Measurements from ENCODE around the gene L3MBTL4. TPM values are rescaled to one million over a fixed set of nuclear protein-coding genes. Genes with fewer than 3 reads are reported as not detected.
"Not testable (repeated sequence)": the region's sequence is repeated elsewhere in the genome, so short reads cannot be mapped to it uniquely, and the experiment has no call there.

Gene L3MBTL4
- total and polyA plus RNA-seq, 10 of the 15 experiments (the other 5 are each of a cell fraction or from before 2014, with no cell fraction given), result 1.3 to 8.7 (median 3.8) TPM

DNA sequence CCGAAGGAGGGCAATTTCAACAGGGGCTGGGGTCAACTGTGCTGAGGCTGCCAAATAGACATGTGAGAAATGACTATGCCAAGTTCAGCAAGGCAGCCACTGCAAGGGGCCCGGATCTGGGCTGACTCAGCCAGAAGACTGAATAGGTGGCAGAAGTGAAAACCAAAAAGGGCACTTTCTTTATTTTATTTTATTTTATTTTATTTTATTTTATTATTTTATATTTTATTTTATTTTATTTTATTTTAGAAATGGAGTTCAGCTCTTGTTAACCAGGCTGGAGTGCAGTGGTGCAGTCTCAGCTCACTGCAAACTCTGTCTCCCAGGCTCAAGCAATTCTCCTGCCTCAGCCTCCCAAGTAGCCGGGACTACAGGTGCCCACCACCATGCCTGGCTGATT, 228.9 kb downstream of the L3MBTL4 start:
- POLR2A ChIA-PET, result not testable (repeated sequence)

DNA sequence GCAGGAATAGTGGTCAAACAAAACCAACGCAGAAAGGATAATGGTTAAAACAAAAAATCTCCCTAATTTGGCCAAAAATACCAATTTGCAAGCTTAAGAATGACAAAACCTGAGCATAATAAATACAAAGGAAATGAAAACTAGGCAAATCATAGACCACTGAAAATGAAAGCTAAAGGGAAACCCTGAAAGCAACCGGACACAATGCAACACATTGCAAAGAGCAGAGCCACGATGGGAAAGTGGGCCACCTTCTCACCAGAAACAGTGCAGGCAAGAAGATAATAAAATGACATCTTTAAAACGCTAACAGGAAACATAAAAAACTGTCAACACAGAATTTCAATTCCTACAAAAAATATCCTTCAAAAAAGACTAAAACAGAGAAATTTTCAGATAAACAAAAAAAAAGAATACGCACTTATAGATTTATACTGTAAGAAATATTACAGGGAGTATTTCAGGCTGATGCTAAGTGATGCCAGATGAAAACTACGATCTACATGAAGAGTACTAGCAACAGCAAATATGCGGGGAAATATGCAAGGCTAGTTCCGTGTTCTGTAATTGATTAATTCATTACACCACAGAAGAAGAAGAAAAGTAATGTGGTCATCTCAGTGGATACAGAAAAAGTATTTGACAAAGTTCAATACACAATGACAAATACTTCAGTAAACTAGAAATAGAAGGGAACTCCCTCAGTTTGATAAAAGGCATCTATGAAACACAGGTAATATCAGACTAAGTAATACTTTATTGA, 239.5 kb downstream of the L3MBTL4 start:
- in situ Hi-C loops (cut with MboI) (no loop called here), intact Hi-C loops (cut with micrococcal nuclease; ENCODE audit: unreplicated experiment) (loop anchor here (10.0 kb wide), 1 partner anchor 60 kb away; no protein-coding TSS in a partner anchor)
- no peak for DNase-seq (ENCODE audit: low read depth, low spot score)
- H4K20me1 ChIP-seq (ENCODE audit: control insufficient read depth, insufficient read depth), result no peaks in the 10 kb centered on the region
- H3K4me1 ChIP-seq (ENCODE audit: control insufficient read depth, insufficient read depth, low read length), result no peaks in the 10 kb centered on the region
- no TSS peak for BruUV-seq (replicated peaks)
- FAIRE-seq, result no peak
- 59% methylated on average over 8 of the region's 8 CpGs for WGBS (ENCODE audit: insufficient coverage, insufficient replicate concordance, low lambda C conversion rate, missing lambda C conversion rate)
- H3K79me2 ChIP-seq (ENCODE audit: control insufficient read depth, insufficient read depth, low read length), result no peaks in the 10 kb centered on the region
- no peak overlapping the region for H3K9ac ChIP-seq (ENCODE audit: control insufficient read depth, insufficient read depth, low read length)
- RAD21 ChIA-PET (ENCODE audit: unreplicated experiment), result no interaction called here
- no peak overlapping the region for H3K4me3 ChIP-seq
- no peaks in the 10 kb centered on the region for H3K27me3 ChIP-seq (replicated peaks in 1 of 2; ENCODE audit: control insufficient read depth in 2 of 2, insufficient read depth in 2 of 2, low read length in 1 of 2)
- H3K27ac ChIP-seq (ENCODE audit: control insufficient read depth, insufficient read depth), result no peak overlapping the region
- no peak for ATAC-seq
- TF ChIP-seq, protein P1, sequence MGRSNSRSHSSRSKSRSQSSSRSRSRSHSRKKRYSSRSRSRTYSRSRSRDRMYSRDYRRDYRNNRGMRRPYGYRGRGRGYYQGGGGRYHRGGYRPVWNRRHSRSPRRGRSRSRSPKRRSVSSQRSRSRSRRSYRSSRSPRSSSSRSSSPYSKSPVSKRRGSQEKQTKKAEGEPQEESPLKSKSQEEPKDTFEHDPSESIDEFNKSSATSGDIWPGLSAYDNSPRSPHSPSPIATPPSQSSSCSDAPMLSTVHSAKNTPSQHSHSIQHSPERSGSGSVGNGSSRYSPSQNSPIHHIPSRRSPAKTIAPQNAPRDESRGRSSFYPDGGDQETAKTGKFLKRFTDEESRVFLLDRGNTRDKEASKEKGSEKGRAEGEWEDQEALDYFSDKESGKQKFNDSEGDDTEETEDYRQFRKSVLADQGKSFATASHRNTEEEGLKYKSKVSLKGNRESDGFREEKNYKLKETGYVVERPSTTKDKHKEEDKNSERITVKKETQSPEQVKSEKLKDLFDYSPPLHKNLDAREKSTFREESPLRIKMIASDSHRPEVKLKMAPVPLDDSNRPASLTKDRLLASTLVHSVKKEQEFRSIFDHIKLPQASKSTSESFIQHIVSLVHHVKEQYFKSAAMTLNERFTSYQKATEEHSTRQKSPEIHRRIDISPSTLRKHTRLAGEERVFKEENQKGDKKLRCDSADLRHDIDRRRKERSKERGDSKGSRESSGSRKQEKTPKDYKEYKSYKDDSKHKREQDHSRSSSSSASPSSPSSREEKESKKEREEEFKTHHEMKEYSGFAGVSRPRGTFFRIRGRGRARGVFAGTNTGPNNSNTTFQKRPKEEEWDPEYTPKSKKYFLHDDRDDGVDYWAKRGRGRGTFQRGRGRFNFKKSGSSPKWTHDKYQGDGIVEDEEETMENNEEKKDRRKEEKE (IDR thresholded peaks at IDR 0.05), result no peak
- TF ChIP-seq, protein P2, sequence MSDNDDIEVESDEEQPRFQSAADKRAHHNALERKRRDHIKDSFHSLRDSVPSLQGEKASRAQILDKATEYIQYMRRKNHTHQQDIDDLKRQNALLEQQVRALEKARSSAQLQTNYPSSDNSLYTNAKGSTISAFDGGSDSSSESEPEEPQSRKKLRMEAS (IDR thresholded peaks at IDR 0.05; ENCODE audit: low read depth, low read length), result no peak
- no peak overlapping the region for H2AFZ ChIP-seq (ENCODE audit: control insufficient read depth, low read depth, low read length)
- no peaks in the 10 kb centered on the region for H3K36me3 ChIP-seq (ENCODE audit: control insufficient read depth in 2 of 2, insufficient read depth in 2 of 2, low read length in 1 of 2)
- no peak overlapping the region for H3K4me2 ChIP-seq (ENCODE audit: control insufficient read depth, insufficient read depth)
- POLR2A ChIA-PET, result no interaction called here
- CTCF ChIA-PET, result no interaction called here
- SMC1A ChIA-PET (ENCODE audit: uncharacterized antibody, unreplicated experiment), result interaction anchor here (0.6 kb wide), 1 partner anchor 307 kb away, joined by 3 read pairs; no protein-coding TSS in a partner anchor
- no peaks in the 10 kb centered on the region; the same call in 2 of the 3 replicates for H3K9me3 ChIP-seq (replicated peaks; ENCODE audit: control insufficient read depth, insufficient read depth, low read length)

More for the DNA sequence above, 228.9 kb downstream of the L3MBTL4 start:
- SMC1A ChIA-PET (ENCODE audit: uncharacterized antibody, unreplicated experiment); H3K9ac ChIP-seq (ENCODE audit: control insufficient read depth, insufficient read depth, low read length); intact Hi-C loops (cut with micrococcal nuclease; ENCODE audit: unreplicated experiment); CTCF ChIA-PET; FAIRE-seq; H4K20me1 ChIP-seq (ENCODE audit: control insufficient read depth, insufficient read depth); H3K36me3 ChIP-seq (ENCODE audit: control insufficient read depth in 2 of 2, insufficient read depth in 2 of 2, low read length in 1 of 2); in situ Hi-C loops (cut with MboI); H3K4me2 ChIP-seq (ENCODE audit: control insufficient read depth, insufficient read depth); BruUV-seq (replicated peaks); DNase-seq (ENCODE audit: low read depth, low spot score); H2AFZ ChIP-seq (ENCODE audit: control insufficient read depth, low read depth, low read length); RAD21 ChIA-PET (ENCODE audit: unreplicated experiment); ATAC-seq; H3K4me3 ChIP-seq; H3K27me3 ChIP-seq (replicated peaks in 1 of 2; ENCODE audit: control insufficient read depth in 2 of 2, insufficient read depth in 2 of 2, low read length in 1 of 2); H3K27ac ChIP-seq (ENCODE audit: control insufficient read depth, insufficient read depth); H3K79me2 ChIP-seq (ENCODE audit: control insufficient read depth, insufficient read depth, low read length); H3K4me1 ChIP-seq (ENCODE audit: control insufficient read depth, insufficient read depth, low read length); H3K9me3 ChIP-seq (replicated peaks; ENCODE audit: control insufficient read depth, insufficient read depth, low read length): not testable (repeated sequence)
- 59% methylated on average over 3 of the region's 3 CpGs for WGBS (ENCODE audit: insufficient coverage, insufficient replicate concordance, low lambda C conversion rate, missing lambda C conversion rate)
